GM12874 (cell line): ENCODE data around the gene ZNF460.

Experiments used
- TF ChIP-seq, protein P1 (sequence below): IDR thresholded peaks from 2 replicates; pipeline ENCODE4 v1.5.1; 2011; ENCODE audit warnings: low read depth, mild to moderate bottlenecking, control low read depth, low read length, moderate library complexity; ENCODE audit not compliant: insufficient read depth

Gene ZNF460

DNA sequence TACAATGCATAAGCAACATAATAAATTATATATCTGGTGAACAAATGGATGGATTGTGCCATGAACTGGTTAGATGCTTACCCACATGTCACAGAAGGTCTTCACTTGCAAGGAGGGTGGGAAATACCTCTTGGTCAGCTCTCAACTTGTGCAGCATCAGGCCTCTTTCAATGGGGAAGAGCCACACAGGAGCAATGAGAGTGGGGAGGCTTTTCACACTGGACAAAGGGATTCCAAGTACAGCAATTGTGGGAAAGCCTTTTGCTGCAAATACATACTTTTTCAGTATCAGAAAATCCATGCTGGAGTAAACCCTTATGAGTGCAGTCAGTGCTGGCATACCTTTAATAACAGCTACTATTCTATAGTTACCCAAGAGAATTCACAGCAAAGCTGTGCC lies 28.2 kb downstream of the ZNF460 start:
- TF ChIP-seq, protein P1, sequence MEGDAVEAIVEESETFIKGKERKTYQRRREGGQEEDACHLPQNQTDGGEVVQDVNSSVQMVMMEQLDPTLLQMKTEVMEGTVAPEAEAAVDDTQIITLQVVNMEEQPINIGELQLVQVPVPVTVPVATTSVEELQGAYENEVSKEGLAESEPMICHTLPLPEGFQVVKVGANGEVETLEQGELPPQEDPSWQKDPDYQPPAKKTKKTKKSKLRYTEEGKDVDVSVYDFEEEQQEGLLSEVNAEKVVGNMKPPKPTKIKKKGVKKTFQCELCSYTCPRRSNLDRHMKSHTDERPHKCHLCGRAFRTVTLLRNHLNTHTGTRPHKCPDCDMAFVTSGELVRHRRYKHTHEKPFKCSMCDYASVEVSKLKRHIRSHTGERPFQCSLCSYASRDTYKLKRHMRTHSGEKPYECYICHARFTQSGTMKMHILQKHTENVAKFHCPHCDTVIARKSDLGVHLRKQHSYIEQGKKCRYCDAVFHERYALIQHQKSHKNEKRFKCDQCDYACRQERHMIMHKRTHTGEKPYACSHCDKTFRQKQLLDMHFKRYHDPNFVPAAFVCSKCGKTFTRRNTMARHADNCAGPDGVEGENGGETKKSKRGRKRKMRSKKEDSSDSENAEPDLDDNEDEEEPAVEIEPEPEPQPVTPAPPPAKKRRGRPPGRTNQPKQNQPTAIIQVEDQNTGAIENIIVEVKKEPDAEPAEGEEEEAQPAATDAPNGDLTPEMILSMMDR: no peak

DNA sequence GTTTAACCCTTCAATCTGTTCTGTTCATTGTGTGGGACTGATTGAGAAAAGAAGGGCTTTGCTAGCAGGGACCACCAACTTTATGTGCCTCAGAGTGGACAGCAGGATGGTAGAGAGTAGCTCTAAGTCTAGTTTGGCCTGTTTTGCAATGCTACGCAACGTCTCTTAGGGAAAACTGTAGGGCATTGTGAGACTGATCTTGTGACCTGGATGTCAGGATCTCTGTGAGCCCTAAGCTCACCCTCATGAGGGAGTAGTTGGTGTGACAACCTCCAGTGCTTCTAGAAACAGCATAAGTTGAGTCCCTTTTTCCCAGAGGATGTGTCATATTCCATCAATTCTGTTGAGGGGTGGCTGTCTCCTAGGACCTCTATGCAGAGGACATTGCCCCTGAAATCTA lies 30.5 kb downstream of the ZNF460 start:
- TF ChIP-seq, protein P1: no peak

DNA sequence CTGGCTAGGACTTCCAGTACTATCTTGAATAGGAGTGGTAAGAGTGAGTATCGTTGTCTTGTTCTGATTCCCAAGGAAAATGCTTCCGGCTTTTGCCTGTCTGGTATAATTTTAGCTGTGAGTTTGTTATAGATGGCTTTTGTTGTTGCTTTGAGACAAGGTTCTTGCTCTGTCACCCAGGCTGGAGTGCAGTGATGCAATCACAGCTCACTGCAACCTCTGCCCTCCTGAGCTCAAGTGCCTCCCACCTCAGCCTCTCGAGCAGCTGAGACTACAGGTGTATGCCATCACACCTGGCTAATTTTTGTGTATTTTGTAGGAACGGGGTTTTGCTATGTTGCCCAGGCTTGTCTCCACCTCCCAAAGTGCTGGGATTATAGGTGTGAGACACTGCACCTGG lies 33.9 kb downstream of the ZNF460 start:
- TF ChIP-seq, protein P1: no peak

DNA sequence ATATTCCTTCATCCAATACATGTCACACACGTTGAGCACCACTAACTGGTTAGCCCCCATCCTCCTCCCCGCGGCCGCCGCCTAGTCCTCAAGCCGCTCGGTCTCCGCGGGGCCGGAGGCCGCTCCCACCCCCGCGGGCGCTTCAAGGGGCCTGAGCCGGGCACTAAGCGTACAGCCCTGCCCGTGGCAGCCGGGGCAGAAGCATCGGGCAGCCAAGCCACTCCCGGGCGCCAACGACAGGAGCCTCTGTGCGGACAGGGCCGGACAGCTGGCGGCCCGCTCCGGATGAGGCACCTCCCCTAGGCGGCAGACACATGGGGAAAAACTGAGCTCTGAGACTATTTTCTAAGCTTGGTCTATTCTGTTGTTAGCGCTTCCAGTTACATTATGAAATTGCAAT lies 37.2 kb downstream of the ZNF460 start:
- TF ChIP-seq, protein P1: no peak

- TF ChIP-seq, protein P1: no peak
Observed at GRCh38 chr19:57319869-57320179, 39.5 kb downstream of the ZNF460 start.

DNA sequence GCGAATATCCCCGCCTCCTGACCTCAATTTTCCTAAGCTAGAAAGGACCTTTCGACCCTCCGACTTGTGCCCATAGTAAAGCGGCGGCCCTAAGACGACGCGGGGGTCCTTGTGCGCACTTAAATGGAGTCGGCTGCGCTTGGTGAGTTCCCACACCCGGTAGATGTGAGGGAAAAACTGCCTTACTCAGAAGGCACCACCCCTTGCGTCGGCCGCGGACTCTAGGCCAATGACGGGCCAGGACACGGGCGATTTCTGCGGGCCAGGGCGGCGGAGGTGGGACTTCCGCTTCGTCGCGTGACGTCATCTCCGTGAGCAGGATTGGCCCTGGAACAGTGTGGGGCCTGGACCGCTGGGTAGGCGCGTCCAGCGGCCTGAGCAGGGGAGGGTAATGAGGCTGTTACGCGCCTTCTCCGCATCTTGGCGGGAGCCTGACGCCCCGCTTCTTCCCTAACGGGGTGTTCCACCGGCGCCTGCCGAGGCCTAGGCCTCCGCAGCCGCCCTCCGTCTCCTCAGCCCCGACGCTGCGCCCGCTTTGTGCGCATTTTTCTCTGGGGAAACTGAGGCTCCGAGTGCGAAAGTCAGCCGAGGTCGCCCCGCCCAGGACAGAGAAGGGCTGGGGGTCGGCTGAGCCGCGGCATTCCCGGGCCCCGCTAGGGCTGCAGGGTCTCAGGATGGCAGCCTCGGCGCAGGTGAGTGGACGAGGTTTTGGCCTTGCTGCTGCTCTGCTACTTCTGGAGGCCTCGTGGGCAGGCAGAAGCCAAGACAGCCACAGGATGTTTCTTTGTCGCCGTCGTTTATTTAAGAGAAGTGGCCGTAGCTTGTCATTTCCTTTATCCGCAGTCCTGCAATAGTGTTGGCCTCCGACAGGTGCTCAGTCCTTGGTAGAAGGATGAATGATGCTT lies 40.1 kb downstream of the ZNF460 start, which contains the start of gene ZNF543:
Gene ZNF543 (plus strand): TSS at position 293 of the 905 bp plus-strand sequence. CDS start 382 bp downstream, at position 675.
- TF ChIP-seq, protein P1: no peak

DNA sequence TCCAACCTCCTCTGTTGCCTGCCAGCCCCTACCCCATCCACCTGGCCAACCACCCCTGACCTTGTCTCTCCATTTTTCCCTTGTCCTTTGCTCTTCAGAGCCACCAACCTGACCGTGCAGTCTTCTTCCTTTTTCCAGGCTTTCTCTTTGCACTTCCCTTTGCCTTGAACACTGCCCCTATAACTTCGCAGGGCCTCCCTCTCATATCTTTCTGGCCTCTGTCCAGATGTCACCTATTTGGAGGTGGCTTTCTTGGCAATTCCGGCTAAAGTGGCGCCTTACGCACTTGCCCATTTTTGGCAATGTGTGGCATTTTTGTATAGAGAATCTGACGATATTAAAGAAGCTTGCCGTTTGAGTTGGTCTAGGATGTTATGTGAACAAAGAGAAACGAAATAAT lies 40.8 kb downstream of the ZNF460 start:
- TF ChIP-seq, protein P1: no peak
